Gastrocnemius medialis (tissue), 4 donors: ENCODE results near the gene WRAP73. TPM values are rescaled to one million over a fixed set of nuclear protein-coding genes. Genes with fewer than 3 reads are reported as not detected.

Experiments
- ATAC-seq, 2 donors: fragments of 150-250 bp; one replicate each; pipeline ENCODE4 v1.9.1; 2016
- DNase-seq, 2 donors: peaks; one replicate each; pipeline ENCODE4 v3.0.0-alpha.2; 2019
- H3K27ac ChIP-seq, 4 donors: fragments of 200-600 bp; sonication (generic); 1 replicate in 1 of 4; 2 replicates in 3 of 4; pipeline ENCODE4 v1.5.1; 2016 to 2018; ENCODE audit warnings: mild to moderate bottlenecking in 2 of 4, moderate library complexity in 1 of 4
- H3K27me3 ChIP-seq, 3 donors: fragments of 200-600 bp; sonication (generic) in 2 of 3; 1 replicate in 1 of 3; 2 replicates in 2 of 3; pipeline versions ENCODE4 v1.5.1 to v1.6.0; 2016 to 2019; ENCODE audit warnings: mild to moderate bottlenecking in 1 of 3, moderate library complexity in 1 of 3
- H3K36me3 ChIP-seq, 2 donors: fragments of 200-600 bp; sonication (generic) in 1 of 2; one replicate each; pipeline ENCODE4 v1.5.1; 2017 to 2018
- H3K4me1 ChIP-seq, 2 donors: fragments of 200-600 bp; sonication (generic) in 1 of 2; one replicate each; pipeline ENCODE4 v1.5.1; 2016 to 2017; ENCODE audit warnings: mild to moderate bottlenecking in 2 of 2
- H3K4me3 ChIP-seq, 4 donors: fragments of 200-600 bp; sonication (generic) in 3 of 4; 1 replicate in 1 of 4; 2 replicates in 3 of 4; pipeline ENCODE4 v1.5.1; 2016 to 2019; ENCODE audit warnings: mild to moderate bottlenecking in 2 of 4
- H3K9me3 ChIP-seq, 3 donors: fragments of 200-600 bp; sonication (generic) in 2 of 3; 1 replicate in 1 of 3; 2 replicates in 2 of 3; pipeline ENCODE4 v1.5.1; 2016 to 2019
- POLR2A ChIP-seq, 2 donors: fragments of 450-650 bp; IDR thresholded peaks; one replicate each; pipeline ENCODE4 v1.6.1; 2017; ENCODE audit warnings: antibody characterized with exemption in 2 of 2, mild to moderate bottlenecking in 2 of 2, moderate library complexity in 2 of 2
- in situ Hi-C, 4 donors: fragments of 200-750 bp; cut with MboI; loops; one replicate each; pipeline versions ENCODE4 v1.15.0 to v1.8.0; 2017; ENCODE audit warnings: low sequenced_read_pairs in 4 of 4
- intact Hi-C: fragments of 100-400 bp; cut with DNase I; formaldehyde crosslinking; loops from one replicate; pipeline ENCODE4 v1.15.1; 2023; ENCODE audit warnings: low total_unique reads
- total RNA-seq, 4 donors: library from RNA; depleted of rRNA; stranded (reverse); fragments of >200 nt; gene quantifications; one replicate each; pipeline versions ENCODE4 v1.1.0 to v1.2.3, GENCODE V29; 2016
- TF ChIP-seq, protein P1 (sequence below), 5 experiments: fragments of 450-650 bp in 3 of 5; fragments of 200-600 bp in 2 of 5; sonication (generic) in 2 of 5; IDR thresholded peaks in 4 of 5; conservative IDR thresholded peaks in 1 of 5; 1 replicate in 4 of 5; 2 replicates in 1 of 5; pipeline ENCODE4 v1.5.1; 2016 to 2019; ENCODE audit warnings: antibody characterized with exemption in 5 of 5, mild to moderate bottlenecking in 3 of 5, moderate library complexity in 3 of 5

WRAP73 gene
- total RNA-seq, 4 donors from 2014 or later = 12.7 to 16.1 (median 14.2) TPM

DNA sequence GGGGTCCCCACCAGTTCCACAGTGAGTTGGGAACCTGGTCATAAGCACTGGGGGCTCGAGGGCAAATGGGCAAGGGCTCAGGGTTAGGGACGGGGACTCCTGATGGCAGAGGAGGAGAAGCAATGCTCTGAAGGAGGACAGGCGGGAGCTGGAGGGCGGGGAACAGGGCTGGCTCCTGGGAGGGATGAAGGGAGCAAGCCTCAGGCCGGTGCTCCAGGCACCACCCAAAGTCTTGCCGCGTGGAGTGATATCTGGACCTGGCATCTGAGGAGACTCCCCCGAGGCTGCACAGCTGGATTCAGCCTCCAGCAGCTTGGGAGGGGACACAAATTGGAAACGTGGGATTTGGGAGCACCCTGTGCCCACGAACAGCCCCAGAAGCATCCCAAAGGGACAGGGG, 49.5 kb downstream of the WRAP73 start:
- Histone ChIP-seq H3K27me3 (no peaks in the 10 kb centered on the region), H3K4me3 (no peak overlapping the region), H3K36me3 (no peaks in the 10 kb centered on the region), H3K4me1 (peaks cover 4 to 27% of the 10 kb centered on the region in 2 donors), H3K27ac (no peak overlapping the region), H3K9me3 (no peaks in the 10 kb centered on the region)
- DNase-seq = no peak
- TF ChIP-seq, protein P1, sequence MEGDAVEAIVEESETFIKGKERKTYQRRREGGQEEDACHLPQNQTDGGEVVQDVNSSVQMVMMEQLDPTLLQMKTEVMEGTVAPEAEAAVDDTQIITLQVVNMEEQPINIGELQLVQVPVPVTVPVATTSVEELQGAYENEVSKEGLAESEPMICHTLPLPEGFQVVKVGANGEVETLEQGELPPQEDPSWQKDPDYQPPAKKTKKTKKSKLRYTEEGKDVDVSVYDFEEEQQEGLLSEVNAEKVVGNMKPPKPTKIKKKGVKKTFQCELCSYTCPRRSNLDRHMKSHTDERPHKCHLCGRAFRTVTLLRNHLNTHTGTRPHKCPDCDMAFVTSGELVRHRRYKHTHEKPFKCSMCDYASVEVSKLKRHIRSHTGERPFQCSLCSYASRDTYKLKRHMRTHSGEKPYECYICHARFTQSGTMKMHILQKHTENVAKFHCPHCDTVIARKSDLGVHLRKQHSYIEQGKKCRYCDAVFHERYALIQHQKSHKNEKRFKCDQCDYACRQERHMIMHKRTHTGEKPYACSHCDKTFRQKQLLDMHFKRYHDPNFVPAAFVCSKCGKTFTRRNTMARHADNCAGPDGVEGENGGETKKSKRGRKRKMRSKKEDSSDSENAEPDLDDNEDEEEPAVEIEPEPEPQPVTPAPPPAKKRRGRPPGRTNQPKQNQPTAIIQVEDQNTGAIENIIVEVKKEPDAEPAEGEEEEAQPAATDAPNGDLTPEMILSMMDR (IDR thresholded peaks at IDR 0.05 in 4 of 5, conservative IDR thresholded peaks at IDR 0.05 in 1 of 5) = no peak
- TF ChIP-seq POLR2A (IDR thresholded peaks at IDR 0.05) = no peak
- ATAC-seq = no peak
- in situ Hi-C loops (no loop called here), intact Hi-C loops (no loop called here)

DNA sequence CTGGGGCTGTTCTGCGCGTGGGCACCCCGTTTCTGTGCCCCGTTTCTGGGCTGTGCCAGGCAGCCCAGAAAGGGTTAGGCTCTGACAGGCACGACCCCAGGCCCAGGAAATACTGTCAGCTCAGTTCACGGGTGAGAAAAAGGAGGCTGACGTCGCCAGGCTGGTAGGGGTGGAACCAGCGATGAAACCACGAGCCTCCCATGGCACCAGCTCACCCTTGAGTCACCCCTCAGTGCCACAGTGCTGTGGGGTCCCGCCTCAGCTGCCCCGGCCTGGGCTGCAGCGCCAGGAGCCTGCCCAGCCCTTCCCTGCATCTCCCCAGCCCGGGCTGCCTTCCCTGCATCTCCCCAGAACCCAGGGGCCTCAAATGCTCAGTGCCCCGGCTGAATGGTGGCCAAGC, 50.1 kb downstream of the WRAP73 start:
- Histone ChIP-seq H3K36me3 (no peaks in the 10 kb centered on the region), H3K4me1 (peaks cover 4 to 31% of the 10 kb centered on the region in 2 donors), H3K9me3 (no peaks in the 10 kb centered on the region), H3K27ac (peak overlapping the region in 1 of 4 donors; percentile 32), H3K4me3 (no peak overlapping the region), H3K27me3 (no peaks in the 10 kb centered on the region)
- TF ChIP-seq, protein P1 (IDR thresholded peaks at IDR 0.05 in 4 of 5, conservative IDR thresholded peaks at IDR 0.05 in 1 of 5) = no peak
- no peak for TF ChIP-seq POLR2A (IDR thresholded peaks at IDR 0.05)
- DNase-seq = no peak
- in situ Hi-C loops = no loop called here
- intact Hi-C loops = no loop called here
- no peak for ATAC-seq

DNA sequence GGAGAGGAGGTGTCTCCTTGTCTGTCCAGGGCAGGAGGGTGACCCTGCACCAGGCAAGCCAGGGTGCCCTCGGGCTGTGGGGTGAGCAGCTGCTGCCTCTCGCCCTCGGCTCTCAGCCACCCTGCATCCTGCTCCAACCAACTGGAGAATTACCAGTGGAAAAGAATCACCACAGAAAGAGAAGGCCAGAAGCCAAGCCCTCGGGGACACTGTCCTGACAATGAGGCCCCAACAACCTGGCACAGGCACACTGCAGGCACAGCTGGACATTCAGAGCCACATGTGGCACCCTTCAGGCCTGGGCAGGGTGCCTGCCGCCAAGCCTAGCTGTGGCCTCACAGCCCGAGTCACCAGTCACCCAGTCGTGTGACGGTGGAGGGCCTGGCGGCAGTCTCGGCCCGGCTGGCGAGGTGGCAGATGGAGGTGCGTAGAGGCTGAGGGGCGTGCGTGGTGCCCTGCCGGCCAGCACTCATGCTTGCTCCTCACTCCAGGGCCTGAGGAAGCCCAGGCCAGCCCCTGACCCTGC, 50.6 kb downstream of the WRAP73 start:
- TF ChIP-seq, protein P1 (IDR thresholded peaks at IDR 0.05 in 4 of 5, conservative IDR thresholded peaks at IDR 0.05 in 1 of 5) = no peak
- TF ChIP-seq POLR2A (IDR thresholded peaks at IDR 0.05) = no peak
- intact Hi-C loops (no loop called here), in situ Hi-C loops (no loop called here)
- ATAC-seq (peak in 1 of 2 donors; percentile 38), DNase-seq (peak in 1 of 2 donors; percentile 41)
- Histone ChIP-seq H3K9me3 (no peaks in the 10 kb centered on the region), H3K36me3 (no peaks in the 10 kb centered on the region), H3K4me3 (no peak overlapping the region), H3K4me1 (peaks cover 4 to 31% of the 10 kb centered on the region in 2 donors), H3K27me3 (no peaks in the 10 kb centered on the region), H3K27ac (peak overlapping the region in 1 of 4 donors; percentile 32)

DNA sequence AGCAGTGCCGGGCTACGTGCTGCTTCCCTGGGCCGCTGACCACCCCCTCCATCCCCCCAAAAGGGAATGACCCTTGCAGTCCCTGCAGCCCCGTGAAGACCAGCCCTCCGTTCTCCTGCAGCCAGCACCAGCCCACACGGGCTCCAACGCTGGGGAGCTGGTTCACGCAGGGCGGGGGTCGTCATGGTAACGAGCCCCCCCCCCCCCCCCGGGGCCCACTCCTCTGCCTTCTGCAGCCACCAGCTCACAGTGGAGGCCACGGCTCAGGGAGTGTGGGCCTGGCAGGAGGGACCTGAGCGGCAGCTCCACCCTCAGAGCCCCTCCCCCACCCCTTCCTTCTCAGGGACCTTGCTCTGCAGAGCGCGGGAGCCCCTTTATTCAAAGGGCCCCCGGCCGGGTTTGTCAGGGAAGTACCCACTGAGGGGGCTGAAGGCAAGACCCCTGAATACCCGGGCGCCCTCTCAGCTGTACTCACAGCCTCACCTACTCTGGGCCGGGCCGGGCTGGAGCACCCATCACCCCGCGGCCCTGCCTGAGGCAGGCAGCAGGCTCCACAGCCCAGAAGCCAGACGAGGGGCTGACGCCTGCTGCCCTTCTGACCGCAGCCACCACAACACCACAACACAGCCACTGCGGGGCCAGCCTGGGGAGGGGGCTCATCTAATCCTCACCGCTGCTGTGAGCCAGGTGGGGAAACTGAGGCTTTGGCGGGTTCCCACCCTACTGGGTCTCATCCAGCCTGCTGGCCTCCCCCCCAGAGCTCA, 51.2 kb downstream of the WRAP73 start:
- Histone ChIP-seq H3K9me3 (no peaks in the 10 kb centered on the region), H3K4me1 (peaks cover 4 to 31% of the 10 kb centered on the region in 2 donors), H3K27ac (peak overlapping the region in 1 of 4 donors; percentile 32), H3K27me3 (no peaks in the 10 kb centered on the region), H3K4me3 (no peak overlapping the region), H3K36me3 (no peaks in the 10 kb centered on the region)
- in situ Hi-C loops = no loop called here
- intact Hi-C loops = no loop called here
- no peak for ATAC-seq
- TF ChIP-seq POLR2A (IDR thresholded peaks at IDR 0.05) = no peak
- TF ChIP-seq, protein P1 (IDR thresholded peaks at IDR 0.05 in 4 of 5, conservative IDR thresholded peaks at IDR 0.05 in 1 of 5) = no peak
- no peak for DNase-seq
